ENCODE data around the gene BRPF1.

BRPF1 gene, protein sequence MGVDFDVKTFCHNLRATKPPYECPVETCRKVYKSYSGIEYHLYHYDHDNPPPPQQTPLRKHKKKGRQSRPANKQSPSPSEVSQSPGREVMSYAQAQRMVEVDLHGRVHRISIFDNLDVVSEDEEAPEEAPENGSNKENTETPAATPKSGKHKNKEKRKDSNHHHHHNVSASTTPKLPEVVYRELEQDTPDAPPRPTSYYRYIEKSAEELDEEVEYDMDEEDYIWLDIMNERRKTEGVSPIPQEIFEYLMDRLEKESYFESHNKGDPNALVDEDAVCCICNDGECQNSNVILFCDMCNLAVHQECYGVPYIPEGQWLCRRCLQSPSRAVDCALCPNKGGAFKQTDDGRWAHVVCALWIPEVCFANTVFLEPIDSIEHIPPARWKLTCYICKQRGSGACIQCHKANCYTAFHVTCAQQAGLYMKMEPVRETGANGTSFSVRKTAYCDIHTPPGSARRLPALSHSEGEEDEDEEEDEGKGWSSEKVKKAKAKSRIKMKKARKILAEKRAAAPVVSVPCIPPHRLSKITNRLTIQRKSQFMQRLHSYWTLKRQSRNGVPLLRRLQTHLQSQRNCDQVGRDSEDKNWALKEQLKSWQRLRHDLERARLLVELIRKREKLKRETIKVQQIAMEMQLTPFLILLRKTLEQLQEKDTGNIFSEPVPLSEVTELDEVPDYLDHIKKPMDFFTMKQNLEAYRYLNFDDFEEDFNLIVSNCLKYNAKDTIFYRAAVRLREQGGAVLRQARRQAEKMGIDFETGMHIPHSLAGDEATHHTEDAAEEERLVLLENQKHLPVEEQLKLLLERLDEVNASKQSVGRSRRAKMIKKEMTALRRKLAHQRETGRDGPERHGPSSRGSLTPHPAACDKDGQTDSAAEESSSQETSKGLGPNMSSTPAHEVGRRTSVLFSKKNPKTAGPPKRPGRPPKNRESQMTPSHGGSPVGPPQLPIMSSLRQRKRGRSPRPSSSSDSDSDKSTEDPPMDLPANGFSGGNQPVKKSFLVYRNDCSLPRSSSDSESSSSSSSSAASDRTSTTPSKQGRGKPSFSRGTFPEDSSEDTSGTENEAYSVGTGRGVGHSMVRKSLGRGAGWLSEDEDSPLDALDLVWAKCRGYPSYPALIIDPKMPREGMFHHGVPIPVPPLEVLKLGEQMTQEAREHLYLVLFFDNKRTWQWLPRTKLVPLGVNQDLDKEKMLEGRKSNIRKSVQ (N-terminal part only)

GRCh38 chr3:9731206-9732079 lies at the start of gene BRPF1:
Gene BRPF1 (plus strand): TSS chr3:9731735. CDS start chr3:9734141, 2,406 bp downstream.
- DNase-seq (ENCODE audit: low read depth): peak; percentile 99

GRCh38 chr3:9682096-9682495 lies 49.4 kb upstream of the BRPF1 start:
- no peak for DNase-seq (ENCODE audit: low read depth)

GRCh38 chr3:9683426-9683825 lies 48.1 kb upstream of the BRPF1 start:
- DNase-seq (ENCODE audit: low read depth): no peak

DNA sequence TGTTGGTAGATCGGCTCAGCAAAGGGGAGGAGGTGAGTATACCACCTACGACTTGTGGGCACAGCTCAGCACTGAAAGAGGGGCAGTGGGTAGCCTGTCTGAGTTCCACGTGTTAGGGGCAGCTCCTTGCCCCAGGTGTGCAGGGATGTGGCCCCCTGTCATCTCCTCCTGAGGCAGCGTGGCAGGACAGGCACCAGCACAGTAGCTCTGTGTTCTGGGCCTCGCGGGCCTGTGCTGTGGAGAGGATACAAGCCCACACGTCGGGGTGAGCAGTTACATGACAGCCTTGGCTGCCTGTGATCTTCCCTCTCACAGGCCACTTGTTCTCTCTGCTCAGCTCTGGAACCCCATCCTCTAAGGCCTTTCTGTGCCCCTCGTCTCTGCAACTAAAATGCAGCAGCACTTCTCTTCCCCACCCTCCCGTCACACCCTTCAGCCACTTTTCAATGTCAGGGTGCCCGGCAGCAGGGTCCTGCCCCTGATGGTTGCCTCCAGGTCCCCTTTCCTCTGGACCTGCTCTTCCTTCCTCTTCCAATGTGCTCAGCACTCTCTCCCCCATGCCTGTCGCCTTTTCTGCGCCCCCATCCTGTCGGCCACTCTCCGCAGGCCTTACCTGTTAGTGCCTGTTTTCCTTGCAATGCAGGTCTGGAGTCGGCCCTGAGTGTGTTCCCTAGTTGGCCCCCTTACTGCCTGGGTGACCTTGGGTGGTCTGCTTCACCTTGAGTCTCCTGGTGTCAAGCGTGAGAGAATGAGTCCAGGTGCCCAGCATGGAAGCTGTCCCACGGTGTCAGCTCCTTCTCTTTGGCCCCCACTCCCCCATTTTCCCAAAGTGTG lies 46.1 kb upstream of the BRPF1 start:
- no peak for DNase-seq (ENCODE audit: low read depth)

DNA sequence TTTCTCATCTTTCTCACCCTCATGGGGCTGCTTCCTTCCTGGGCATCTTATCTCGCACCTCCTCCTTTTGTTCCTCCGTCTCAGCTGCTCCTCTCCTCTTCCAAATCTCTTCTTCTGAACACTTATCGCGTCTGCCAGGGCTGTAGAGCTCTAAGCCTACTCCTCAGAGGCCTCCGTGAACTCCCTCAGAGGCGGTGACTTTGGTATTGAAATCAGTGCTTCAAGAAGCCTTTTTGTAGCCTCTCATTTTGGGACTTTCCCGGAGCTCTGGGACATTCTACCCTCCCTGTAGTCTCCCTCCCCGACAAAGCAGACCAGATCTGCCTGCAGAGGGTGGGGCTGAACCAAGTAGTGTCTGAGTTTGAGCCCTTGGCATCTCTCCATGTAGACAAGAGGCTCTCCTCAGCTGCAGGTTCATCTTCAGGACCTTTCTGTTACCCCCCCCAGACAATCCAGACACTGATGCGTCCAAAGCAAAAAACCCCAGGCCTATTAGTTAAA lies 45.4 kb upstream of the BRPF1 start:
- DNase-seq (ENCODE audit: low read depth): no peak

GRCh38 chr3:9686703-9687102 lies 44.8 kb upstream of the BRPF1 start:
- DNase-seq (ENCODE audit: low read depth): no peak

- DNase-seq (ENCODE audit: low read depth): no peak
Observed at GRCh38 chr3:9687514-9687913, 44.0 kb upstream of the BRPF1 start.

DNA sequence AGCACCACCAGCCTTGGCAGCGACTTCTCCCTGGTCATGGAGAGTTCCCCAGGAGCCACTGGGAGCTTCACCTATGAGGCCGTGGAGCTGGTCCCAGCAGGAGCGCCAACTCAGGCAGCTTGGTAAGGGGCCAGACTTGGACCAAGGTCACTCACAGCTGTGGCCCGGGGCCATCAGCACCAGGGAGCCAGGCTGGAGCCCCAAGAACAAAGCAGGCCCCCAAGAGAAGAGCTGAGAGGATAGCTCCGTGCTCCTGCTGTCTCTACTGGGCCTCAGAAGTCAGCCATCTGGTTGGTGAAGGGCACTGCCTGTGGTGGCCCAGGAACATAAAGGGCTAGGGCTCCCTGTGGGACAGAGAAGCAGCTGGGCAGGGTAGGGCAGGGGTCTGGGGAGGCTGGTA lies 42.6 kb upstream of the BRPF1 start:
- DNase-seq (ENCODE audit: low read depth): no peak

DNA sequence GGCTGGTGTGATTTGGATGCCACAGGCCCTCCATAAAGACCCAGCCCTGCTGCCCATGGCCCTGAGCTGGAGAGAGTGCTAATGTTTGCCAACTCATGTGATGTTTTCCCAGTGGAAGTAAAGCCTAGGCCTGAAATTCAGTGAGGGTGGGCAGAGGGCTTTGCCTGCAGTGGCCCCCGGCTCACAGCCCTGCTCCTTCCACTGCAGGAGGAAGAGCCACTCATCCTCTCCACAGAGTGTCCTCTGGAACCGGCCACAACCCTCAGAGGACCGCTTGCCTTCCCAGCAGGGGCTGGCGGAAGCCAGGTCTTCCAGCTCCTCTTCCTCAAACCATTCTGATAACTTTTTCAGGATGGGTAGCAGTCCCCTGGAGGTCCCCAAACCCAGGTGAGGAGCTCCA lies 41.8 kb upstream of the BRPF1 start:
- DNase-seq (ENCODE audit: low read depth): no peak

- DNase-seq (ENCODE audit: low read depth): no peak
Observed at GRCh38 chr3:9690451-9691450, 40.8 kb upstream of the BRPF1 start.

- no peak for DNase-seq (ENCODE audit: low read depth)
Observed at GRCh38 chr3:9691636-9692035, 39.9 kb upstream of the BRPF1 start.

GRCh38 chr3:9692416-9692815 lies 39.1 kb upstream of the BRPF1 start:
- DNase-seq (ENCODE audit: low read depth): no peak

DNA sequence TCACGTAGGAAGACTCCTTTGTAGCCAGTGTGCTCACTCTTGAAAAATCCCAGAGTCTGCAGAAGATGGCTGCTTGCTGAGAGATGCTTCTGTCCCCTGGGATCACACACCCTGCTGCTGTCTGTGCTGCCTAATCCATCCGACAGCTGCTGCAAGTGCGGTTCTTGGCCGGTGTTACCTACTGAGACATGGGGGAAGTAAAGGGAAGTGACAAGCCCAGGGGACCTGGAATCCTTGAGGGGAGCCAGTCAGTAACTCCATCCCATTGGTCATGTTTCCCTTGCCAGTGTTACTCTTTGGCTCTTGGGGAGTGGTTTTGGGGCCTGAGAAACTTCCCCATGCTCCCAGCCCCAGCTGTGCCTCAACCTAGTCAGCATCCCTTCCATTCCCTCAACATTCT lies 36.2 kb upstream of the BRPF1 start:
- DNase-seq (ENCODE audit: low read depth): no peak

GRCh38 chr3:9695746-9696145 lies 35.8 kb upstream of the BRPF1 start:
- no peak for DNase-seq (ENCODE audit: low read depth)

DNA sequence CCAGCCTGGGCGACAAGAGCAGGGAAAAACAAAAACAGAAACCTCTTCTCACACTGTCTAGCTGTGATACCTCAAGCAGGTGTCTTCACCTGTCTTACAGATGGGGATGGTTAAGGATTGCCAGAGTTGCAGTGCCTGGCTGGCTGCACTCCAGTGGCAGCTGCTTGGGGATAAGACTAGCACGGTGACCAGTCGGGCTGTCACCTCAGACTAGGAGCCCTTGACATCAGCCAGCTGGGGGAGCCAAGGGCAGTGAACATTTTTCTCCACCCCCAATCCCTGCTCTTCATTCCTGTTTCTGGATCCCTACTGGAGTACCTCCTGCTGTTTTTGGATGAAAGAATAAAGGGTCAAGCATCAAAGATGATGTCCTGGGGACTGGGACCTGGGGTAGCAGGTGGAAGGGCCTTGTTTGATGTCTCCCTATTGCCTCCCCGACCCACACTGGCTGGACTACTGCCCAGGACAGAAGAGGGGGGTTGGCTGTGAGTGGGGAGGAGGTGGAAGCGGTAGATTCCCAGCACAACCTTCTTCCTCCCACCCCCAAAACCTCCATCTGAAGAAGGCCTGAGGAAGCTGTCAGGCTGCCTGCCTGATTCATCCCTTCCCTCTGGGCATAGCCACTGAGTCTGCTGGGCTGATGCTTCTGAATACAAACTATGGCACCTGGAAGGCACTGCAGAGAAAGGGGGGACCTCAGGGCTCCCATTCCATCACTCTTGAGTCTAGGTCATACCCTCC lies 34.9 kb upstream of the BRPF1 start:
- no peak for DNase-seq (ENCODE audit: low read depth)

DNA sequence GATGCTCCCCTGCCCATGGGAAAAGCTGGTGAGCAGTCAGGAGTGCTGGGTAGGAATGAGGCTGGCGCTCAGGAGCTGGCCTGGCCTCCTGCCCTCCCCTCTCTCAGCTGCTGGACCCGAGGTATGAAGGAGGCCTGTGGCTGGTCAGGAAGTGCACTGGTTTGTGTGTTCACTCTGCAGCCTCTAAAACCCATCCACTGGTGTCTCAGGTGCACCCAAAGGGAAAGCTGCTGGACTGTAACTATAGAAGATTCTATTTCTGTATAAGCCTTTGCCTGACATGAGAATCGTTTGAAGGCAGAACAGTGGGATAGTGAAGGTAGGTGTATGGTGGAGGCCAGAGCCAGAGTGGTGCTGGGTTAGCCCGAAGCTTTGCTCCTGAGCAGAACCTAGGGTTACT lies 33.6 kb upstream of the BRPF1 start:
- no peak for DNase-seq (ENCODE audit: low read depth)

DNA sequence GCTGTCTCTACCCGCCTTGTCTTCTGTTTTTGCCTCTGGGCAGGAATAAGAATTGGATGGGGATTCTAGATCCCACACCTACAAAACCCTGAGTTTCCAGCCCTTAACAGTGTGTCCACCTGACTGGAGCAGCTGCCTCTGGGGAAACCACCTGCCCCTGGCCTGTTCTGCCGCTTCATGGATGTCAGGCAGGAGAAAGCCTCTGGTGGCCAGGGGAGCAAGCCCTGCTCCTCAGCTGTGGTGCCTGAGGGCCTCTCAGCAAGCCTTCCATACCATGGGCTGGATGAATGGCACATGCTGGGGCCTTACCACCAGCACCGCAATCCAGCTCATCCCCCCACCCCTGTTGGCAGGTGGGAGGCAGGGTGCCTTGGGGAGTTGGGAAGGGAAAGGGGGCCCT lies 33.2 kb upstream of the BRPF1 start:
- no peak for DNase-seq (ENCODE audit: low read depth)

DNA sequence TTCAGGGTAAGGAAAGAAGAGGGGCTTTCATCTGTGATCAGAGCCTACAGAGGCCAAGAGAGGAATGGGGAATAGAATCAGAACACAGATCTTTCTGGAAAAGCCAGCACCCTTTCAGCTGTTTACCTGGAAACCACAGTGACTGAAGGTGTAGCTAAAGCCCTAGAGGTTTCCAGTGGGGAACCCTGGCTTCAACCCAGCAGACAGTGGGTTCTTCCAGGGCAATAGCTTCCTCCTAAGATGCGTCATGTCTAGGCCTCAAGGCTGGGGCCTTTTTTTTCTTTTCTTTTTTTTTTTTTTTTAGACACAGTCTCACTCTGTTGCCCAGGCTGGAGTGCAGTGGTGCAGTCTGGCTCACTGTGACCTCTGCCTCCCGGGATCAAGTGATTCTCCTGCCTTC lies 31.0 kb upstream of the BRPF1 start:
- no peak for DNase-seq (ENCODE audit: low read depth)
